ENCODE measurements around the gene MTRR.

- TF ChIP-seq CTCF (IDR thresholded peaks at IDR 0.05; ENCODE audit: borderline replicate concordance, extremely low read depth, low read length, poor library complexity, severe bottlenecking) (no peak), EZH2 (IDR thresholded peaks at IDR 0.05; ENCODE audit: borderline replicate concordance, low read depth, low read length, severe bottlenecking) (no peak)
These were observed 25.9 kb downstream of the MTRR start for GRCh38 chr5:7894860-7895259.

All from DND-41 (cell line).